GM21423 (cell line): ENCODE results near the gene SKA1.
"Not testable (repeated sequence)": the region's sequence is repeated elsewhere in the genome, so short reads cannot be mapped to it uniquely, and the experiment has no call there.

Experiments used
- ATAC-seq: cut with Tn5 transposase; IDR thresholded peaks from one replicate; pipeline ENCODE4 v1.9.1; 2021; ENCODE audit warnings: mild to moderate bottlenecking, moderate library complexity; ENCODE audit not compliant: unreplicated experiment

Gene SKA1

GRCh38 chr18:50393802-50394201 lies 19.0 kb downstream of the SKA1 start:
- ATAC-seq = no peak

- no peak for ATAC-seq
These were observed 20.2 kb downstream of the SKA1 start for GRCh38 chr18:50395093-50395492.

DNA sequence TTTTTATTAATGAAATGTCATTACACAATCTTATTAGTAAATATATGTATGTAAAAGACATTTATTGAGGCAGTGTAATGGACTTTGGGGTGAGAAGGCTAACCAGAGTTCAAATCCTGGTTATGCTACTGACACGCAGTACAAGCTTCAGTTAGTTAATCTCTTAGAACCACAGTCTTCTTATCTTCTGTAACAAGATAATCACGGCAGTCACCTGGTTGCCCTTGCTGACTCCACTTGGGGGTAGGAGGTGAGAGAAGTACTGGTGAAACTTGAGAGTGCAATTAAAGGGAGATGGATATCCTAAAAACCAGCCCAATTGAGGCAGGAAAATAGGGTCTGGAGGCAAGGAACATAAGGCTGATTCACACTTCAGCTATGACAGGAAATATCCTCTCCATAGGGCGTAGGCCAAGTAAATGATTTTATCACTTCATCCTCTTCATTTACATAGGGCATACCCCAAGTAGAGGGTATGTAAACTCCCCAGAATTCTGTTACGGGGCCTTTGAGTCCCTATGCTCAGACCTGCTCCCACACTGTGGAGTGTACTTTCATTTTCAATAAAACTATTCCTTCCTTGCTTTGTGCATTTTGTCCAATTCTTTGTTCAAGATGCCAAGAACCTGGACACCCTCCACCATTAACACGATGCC lies 21.3 kb downstream of the SKA1 start:
- ATAC-seq = no peak

GRCh38 chr18:50397023-50397422 lies 22.2 kb downstream of the SKA1 start:
- ATAC-seq = no peak

DNA sequence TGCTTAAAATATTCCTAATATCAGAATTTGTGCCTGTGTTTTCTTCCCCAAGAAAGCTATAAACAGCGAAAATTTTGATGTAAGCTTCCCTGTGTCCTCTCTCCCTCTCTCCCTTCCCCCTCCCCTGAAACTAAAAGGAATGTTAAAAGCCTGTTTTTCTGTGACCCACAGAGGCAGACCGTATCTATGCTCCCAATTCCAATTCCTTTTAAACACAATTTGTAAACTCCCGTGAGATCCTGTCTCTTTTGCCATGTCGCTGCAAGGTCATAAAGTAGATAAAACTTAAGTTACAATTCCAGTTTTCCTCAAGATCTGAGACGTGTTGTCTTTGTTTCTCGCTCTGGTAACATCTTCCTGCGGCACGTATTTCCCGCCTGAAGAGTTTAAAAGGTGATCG lies 23.3 kb downstream of the SKA1 start:
- ATAC-seq = no peak

DNA sequence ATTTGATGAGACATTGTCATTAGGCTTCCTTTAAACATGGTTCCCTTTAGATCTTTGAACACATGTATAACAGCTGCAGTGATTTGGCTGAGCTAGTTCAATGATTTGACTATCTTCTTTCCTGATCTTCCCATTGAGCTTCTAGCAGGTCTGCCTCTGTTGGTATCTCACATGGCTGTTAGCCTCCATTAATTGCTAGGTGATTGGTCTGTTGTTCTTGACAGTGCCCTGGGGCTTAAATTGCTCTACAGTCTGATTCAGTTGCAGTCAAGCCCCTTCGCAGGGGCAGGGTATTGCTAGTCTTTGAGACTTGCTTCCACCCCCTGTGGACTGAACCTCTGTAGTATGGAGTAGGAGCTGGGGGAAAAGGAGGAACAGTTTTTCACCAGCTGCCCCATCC lies 24.1 kb downstream of the SKA1 start:
- ATAC-seq = no peak

GRCh38 chr18:50399582-50399981 lies 24.7 kb downstream of the SKA1 start:
- no peak for ATAC-seq

DNA sequence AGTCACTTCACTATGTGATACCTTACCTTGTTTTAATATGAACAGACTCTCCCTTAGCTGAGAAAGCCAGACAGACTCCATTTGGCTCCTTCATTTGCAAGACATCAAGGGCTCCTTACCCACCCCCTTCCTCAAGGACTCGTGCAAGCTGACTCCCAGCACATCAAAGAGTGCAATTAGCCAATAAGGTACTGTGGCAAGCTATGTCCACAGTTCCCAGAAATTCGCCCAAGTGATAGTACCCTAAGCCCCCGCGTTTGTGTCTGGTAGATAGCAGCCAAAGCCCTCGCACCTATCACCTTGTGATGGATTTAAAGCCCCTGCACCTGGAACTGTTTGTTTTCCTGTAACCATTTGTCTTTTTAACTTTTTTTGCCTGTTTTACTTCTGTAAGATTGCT lies 25.6 kb downstream of the SKA1 start:
- ATAC-seq = not testable (repeated sequence)

DNA sequence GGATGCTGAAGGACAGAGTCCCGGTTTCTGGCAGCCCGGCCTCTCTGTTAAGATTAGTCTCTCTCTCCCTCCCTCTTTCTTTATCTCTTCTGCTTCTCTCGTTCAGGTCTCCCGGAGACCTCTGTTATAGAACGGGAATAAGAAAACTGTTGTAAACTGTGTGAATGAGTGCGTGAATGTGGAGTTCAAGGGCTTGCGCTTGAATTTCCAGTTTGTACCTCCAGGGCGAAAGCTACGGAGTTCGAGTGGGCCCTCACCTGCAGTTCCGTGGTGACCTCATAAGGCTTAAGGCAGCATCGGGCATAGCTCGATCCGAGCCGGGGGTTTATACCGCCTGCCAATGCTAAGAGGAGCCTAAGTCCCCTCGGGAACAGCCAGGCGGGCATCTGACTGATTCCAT lies 26.4 kb downstream of the SKA1 start:
- ATAC-seq = no peak

- no peak for ATAC-seq
These were observed 27.0 kb downstream of the SKA1 start for GRCh38 chr18:50401888-50402287.

- not testable (repeated sequence) for ATAC-seq
These were observed 30.1 kb downstream of the SKA1 start for GRCh38 chr18:50404752-50405581.

DNA sequence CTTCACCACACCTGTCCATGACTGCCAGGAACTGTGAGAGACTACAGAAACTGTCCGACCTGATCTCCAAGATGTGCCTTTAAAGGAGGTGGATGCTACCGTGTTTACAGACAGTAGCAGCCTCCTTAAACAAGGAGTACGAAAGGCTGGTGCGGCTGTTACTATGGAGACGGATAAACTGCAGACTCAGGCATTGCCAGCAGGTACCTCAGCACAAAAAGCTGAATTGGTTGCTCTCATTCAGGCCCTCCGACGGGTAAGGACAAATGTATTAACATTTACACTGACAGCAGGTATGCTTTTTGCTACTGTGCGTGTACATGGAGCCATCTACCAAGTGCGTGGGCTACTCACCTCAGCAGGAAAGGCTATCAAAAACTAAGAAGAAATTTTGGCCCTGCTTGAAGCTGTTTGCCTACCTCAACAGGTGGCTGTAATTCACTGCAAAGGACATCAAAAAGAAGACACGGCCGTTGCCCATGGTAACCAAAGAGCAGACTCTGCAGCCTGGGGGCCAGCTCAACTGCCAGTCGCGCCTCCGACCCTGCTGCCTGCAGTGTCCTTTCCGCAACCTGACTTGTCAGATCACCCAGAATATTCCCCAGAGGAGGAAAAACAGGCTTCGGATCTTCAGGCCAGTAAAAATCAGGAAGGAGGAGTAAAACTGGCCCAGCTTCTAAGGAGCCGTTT lies 30.9 kb downstream of the SKA1 start:
- no peak for ATAC-seq

GRCh38 chr18:50409236-50409635 lies 34.4 kb downstream of the SKA1 start:
- no peak for ATAC-seq

DNA sequence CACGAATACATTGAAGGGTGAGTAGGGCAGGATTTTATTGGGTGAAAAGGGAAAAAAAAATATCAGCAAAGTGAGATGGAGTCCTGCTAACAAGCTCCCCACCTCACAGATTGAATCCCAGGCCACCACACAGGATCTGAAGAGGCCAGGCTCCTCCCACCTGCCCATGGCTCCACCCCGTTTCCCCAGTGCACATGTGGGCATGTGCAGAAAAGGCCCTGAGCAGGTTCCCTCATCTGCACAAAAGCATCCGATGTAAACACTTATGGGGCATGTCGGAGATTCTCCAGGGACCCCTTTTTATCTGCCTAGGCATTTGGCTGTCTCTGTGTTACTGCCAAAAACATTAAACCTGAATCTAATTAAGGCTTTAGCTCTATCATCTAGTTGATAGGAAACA lies 35.2 kb downstream of the SKA1 start:
- no peak for ATAC-seq

GRCh38 chr18:50410894-50411293 lies 36.0 kb downstream of the SKA1 start:
- ATAC-seq = no peak

DNA sequence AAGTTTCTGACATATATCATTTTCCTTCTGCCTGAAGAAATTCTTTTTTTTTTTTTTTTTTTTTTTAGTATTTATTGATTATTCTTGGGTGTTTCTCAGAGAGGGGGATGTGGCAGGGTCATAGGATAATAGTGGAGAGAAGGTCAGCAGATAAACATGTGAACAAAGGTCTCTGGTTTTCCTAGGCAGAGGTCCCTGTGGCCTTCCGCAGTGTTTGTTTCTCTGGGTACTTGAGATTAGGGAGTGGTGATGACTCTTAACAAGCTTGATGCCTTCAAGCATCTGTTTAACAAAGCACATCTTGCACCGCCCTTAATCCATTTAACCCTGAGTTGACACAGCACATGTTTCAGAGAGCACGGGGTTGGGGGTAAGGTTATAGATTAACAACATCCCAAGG lies 42.0 kb downstream of the SKA1 start:
- ATAC-seq = not testable (repeated sequence)

GRCh38 chr18:50417705-50418104 lies 42.9 kb downstream of the SKA1 start:
- ATAC-seq = not testable (repeated sequence)

GRCh38 chr18:50418650-50419049 lies 43.8 kb downstream of the SKA1 start:
- ATAC-seq = no peak

GRCh38 chr18:50422286-50422898 lies 47.5 kb downstream of the SKA1 start:
- ATAC-seq = no peak

GRCh38 chr18:50424877-50425690 lies 50.2 kb downstream of the SKA1 start:
- no peak for ATAC-seq

- ATAC-seq = no peak
These were observed 53.0 kb downstream of the SKA1 start for GRCh38 chr18:50427896-50428295.
